ENCODE results near the gene LHFPL3. TPM values are rescaled to one million over a fixed set of nuclear protein-coding genes. Genes with fewer than 3 reads are reported as not detected.

The LHFPL3 gene
- total and polyA plus RNA-seq, 2 experiments from 2014 or later, result 0.24 TPM; not detected in 1

GRCh38 chr7:104816537-104816936, 488.1 kb downstream of the LHFPL3 start:
- Mint-ChIP-seq H3K4me1 (peaks cover 43% of the 10 kb centered on the region), H3K4me3 (no peak overlapping the region), H3K36me3 (ENCODE audit: low read depth) (no peaks in the 10 kb centered on the region), H3K9me3 (no peaks in the 10 kb centered on the region), H3K27me3 (ENCODE audit: insufficient read depth, low read depth, poor library complexity) (peaks cover 6% of the 10 kb centered on the region), H3K27ac (no peak overlapping the region)
- no peak for DNase-seq (ENCODE audit: low spot score)
- H2AFZ ChIP-seq, result no peak overlapping the region
- no peaks in the 10 kb centered on the region for H3K27me3 ChIP-seq (ENCODE audit: insufficient read depth)
- H3K27ac ChIP-seq (ENCODE audit: low read depth), result no peak overlapping the region
- H3K4me1 ChIP-seq (ENCODE audit: insufficient read depth), result peaks cover 39% of the 10 kb centered on the region
- ATAC-seq, result no peak
- no peaks in the 10 kb centered on the region for H3K36me3 ChIP-seq (ENCODE audit: insufficient read depth)
- no peaks in the 10 kb centered on the region for H3K79me2 ChIP-seq (replicated peaks; ENCODE audit: insufficient read depth)
- no peak overlapping the region for H3K4me3 ChIP-seq
- H3K9me2 ChIP-seq (ENCODE audit: insufficient read depth), result 0 out of 2 replicates have a peak, but pooled peaks cover 2% of the 10 kb centered on the region
- H3F3A ChIP-seq (replicated peaks; ENCODE audit: low read depth), result no peaks in the 10 kb centered on the region
- TF ChIP-seq, protein P1, sequence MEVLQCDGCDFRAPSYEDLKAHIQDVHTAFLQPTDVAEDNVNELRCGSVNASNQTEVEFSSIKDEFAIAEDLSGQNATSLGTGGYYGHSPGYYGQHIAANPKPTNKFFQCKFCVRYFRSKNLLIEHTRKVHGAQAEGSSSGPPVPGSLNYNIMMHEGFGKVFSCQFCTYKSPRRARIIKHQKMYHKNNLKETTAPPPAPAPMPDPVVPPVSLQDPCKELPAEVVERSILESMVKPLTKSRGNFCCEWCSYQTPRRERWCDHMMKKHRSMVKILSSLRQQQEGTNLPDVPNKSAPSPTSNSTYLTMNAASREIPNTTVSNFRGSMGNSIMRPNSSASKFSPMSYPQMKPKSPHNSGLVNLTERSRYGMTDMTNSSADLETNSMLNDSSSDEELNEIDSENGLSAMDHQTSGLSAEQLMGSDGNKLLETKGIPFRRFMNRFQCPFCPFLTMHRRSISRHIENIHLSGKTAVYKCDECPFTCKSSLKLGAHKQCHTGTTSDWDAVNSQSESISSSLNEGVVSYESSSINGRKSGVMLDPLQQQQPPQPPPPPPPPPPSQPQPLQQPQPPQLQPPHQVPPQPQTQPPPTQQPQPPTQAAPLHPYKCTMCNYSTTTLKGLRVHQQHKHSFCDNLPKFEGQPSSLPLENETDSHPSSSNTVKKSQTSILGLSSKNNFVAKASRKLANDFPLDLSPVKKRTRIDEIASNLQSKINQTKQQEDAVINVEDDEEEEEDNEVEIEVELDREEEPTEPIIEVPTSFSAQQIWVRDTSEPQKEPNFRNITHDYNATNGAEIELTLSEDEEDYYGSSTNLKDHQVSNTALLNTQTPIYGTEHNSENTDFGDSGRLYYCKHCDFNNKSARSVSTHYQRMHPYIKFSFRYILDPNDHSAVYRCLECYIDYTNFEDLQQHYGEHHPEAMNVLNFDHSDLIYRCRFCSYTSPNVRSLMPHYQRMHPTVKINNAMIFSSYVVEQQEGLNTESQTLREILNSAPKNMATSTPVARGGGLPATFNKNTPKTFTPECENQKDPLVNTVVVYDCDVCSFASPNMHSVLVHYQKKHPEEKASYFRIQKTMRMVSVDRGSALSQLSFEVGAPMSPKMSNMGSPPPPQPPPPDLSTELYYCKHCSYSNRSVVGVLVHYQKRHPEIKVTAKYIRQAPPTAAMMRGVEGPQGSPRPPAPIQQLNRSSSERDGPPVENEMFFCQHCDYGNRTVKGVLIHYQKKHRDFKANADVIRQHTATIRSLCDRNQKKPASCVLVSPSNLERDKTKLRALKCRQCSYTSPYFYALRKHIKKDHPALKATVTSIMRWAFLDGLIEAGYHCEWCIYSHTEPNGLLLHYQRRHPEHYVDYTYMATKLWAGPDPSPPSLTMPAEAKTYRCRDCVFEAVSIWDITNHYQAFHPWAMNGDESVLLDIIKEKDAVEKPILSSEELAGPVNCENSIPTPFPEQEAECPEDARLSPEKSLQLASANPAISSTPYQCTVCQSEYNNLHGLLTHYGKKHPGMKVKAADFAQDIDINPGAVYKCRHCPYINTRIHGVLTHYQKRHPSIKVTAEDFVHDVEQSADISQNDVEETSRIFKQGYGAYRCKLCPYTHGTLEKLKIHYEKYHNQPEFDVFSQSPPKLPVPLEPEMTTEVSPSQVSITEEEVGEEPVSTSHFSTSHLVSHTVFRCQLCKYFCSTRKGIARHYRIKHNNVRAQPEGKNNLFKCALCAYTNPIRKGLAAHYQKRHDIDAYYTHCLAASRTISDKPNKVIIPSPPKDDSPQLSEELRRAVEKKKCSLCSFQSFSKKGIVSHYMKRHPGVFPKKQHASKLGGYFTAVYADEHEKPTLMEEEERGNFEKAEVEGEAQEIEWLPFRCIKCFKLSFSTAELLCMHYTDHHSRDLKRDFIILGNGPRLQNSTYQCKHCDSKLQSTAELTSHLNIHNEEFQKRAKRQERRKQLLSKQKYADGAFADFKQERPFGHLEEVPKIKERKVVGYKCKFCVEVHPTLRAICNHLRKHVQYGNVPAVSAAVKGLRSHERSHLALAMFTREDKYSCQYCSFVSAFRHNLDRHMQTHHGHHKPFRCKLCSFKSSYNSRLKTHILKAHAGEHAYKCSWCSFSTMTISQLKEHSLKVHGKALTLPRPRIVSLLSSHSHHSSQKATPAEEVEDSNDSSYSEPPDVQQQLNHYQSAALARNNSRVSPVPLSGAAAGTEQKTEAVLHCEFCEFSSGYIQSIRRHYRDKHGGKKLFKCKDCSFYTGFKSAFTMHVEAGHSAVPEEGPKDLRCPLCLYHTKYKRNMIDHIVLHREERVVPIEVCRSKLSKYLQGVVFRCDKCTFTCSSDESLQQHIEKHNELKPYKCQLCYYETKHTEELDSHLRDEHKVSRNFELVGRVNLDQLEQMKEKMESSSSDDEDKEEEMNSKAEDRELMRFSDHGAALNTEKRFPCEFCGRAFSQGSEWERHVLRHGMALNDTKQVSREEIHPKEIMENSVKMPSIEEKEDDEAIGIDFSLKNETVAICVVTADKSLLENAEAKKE (CRISPR knock-in tag; IDR thresholded peaks at IDR 0.05), result no peak
- TF ChIP-seq NANOG (IDR thresholded peaks at IDR 0.05; ENCODE audit: borderline replicate concordance) (no peak), STAT1 (IDR thresholded peaks at IDR 0.05; ENCODE audit: unreplicated experiment) (no peak), ZNF114 (CRISPR knock-in tag; IDR thresholded peaks at IDR 0.05) (no peak), ETS1 (IDR thresholded peaks at IDR 0.05) (no peak), CREB1 (CRISPR knock-in tag; IDR thresholded peaks at IDR 0.05; ENCODE audit: low read depth) (no peak), EZH2phosphoT487 (IDR thresholded peaks at IDR 0.05; ENCODE audit: unreplicated experiment) (no peak), JUNB (IDR thresholded peaks at IDR 0.05; ENCODE audit: unreplicated experiment) (no peak)
- TF ChIP-seq, protein P2, sequence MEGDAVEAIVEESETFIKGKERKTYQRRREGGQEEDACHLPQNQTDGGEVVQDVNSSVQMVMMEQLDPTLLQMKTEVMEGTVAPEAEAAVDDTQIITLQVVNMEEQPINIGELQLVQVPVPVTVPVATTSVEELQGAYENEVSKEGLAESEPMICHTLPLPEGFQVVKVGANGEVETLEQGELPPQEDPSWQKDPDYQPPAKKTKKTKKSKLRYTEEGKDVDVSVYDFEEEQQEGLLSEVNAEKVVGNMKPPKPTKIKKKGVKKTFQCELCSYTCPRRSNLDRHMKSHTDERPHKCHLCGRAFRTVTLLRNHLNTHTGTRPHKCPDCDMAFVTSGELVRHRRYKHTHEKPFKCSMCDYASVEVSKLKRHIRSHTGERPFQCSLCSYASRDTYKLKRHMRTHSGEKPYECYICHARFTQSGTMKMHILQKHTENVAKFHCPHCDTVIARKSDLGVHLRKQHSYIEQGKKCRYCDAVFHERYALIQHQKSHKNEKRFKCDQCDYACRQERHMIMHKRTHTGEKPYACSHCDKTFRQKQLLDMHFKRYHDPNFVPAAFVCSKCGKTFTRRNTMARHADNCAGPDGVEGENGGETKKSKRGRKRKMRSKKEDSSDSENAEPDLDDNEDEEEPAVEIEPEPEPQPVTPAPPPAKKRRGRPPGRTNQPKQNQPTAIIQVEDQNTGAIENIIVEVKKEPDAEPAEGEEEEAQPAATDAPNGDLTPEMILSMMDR (conservative IDR thresholded peaks at IDR 0.05; ENCODE audit: low read depth in 2 of 2), result no peak
- H3K4me2 ChIP-seq, result no peak overlapping the region
- H4K20me1 ChIP-seq (replicated peaks; ENCODE audit: insufficient read depth), result no peaks in the 10 kb centered on the region
